ENCODE measurements around the gene FNDC3B.

GRCh38 chr3:172289583-172289982, 250.2 kb downstream of the FNDC3B start:
- TF ChIP-seq CTCF (IDR thresholded peaks at IDR 0.05) (peak in 1 of 3 experiments; percentile 28), POLR2A (IDR thresholded peaks at IDR 0.05) (no peak)

All from vagina (tissue), 2 donors.